ENCODE results near the gene ERV3-1. TPM values are rescaled to one million over a fixed set of nuclear protein-coding genes. Genes with fewer than 3 reads are reported as not detected.
"Not testable (repeated sequence)": the region's sequence is repeated elsewhere in the genome, so short reads cannot be mapped to it uniquely, and the experiment has no call there.

The ERV3-1 gene
- total RNA-seq, 2 experiments from 2014 or later: 16.6 to 17.2 TPM

DNA sequence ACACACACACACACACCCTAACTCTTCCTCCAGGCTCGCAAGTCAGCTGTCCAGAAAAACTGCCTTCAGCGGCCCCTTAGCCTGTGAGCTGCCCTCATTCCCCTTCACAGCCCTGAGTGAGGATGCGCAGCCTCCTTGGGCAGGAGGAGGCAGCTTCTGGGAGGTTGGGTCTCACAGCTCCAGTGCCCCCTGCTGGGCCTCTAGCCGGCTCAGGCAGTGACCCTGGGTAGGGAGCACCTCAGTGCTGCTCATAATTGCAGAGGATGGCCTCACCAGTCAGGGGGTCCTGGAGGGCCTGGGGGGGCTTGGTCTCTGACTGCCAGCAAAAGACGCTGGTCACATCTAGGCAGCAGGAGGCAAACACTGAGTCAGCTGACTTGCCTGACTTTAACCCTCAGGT lies 59.7 kb downstream of the ERV3-1 start:
- TF ChIP-seq, protein P1, sequence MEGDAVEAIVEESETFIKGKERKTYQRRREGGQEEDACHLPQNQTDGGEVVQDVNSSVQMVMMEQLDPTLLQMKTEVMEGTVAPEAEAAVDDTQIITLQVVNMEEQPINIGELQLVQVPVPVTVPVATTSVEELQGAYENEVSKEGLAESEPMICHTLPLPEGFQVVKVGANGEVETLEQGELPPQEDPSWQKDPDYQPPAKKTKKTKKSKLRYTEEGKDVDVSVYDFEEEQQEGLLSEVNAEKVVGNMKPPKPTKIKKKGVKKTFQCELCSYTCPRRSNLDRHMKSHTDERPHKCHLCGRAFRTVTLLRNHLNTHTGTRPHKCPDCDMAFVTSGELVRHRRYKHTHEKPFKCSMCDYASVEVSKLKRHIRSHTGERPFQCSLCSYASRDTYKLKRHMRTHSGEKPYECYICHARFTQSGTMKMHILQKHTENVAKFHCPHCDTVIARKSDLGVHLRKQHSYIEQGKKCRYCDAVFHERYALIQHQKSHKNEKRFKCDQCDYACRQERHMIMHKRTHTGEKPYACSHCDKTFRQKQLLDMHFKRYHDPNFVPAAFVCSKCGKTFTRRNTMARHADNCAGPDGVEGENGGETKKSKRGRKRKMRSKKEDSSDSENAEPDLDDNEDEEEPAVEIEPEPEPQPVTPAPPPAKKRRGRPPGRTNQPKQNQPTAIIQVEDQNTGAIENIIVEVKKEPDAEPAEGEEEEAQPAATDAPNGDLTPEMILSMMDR (IDR thresholded peaks at IDR 0.05): no peak
- Histone ChIP-seq H3K27ac (ENCODE audit: low read depth in 1 of 2, low read length in 2 of 2) (no peak overlapping the region), H3K9me3 (ENCODE audit: control insufficient read depth in 1 of 2, insufficient read depth in 1 of 2, low read length in 2 of 2) (peaks cover 0 to 24% of the 10 kb centered on the region in 2 experiments), H3K4me3 (ENCODE audit: low read length) (no peak overlapping the region), H3K27me3 (ENCODE audit: control insufficient read depth in 1 of 2, insufficient read depth in 2 of 2, low read length in 2 of 2) (peaks cover 42 to 56% of the 10 kb centered on the region in 2 experiments), H3K4me1 (ENCODE audit: insufficient read depth, low read length) (peaks cover 13% of the 10 kb centered on the region), H3K36me3 (ENCODE audit: insufficient read depth, low read length) (no peaks in the 10 kb centered on the region)
- H3K27ac Mint-ChIP-seq: no peak overlapping the region
- no peaks in the 10 kb centered on the region for H3K9me3 Mint-ChIP-seq
- peaks cover 65% of the 10 kb centered on the region for H3K27me3 Mint-ChIP-seq
- intact Hi-C loops (cut with DNase I, micrococcal nuclease): no loop called here
- peaks cover 5% of the 10 kb centered on the region for H3K4me1 Mint-ChIP-seq (ENCODE audit: low read depth)
- ATAC-seq (ENCODE audit: poor library complexity): no peak
- H3K36me3 Mint-ChIP-seq (ENCODE audit: low read depth): no peaks in the 10 kb centered on the region
- ChIA-PET CTCF (no interaction called here), POLR2A (no interaction called here)
- peak in 4 of 14 experiments; percentile 10 to 29 (median 13) for DNase-seq
- no peak overlapping the region for H3K4me3 Mint-ChIP-seq

DNA sequence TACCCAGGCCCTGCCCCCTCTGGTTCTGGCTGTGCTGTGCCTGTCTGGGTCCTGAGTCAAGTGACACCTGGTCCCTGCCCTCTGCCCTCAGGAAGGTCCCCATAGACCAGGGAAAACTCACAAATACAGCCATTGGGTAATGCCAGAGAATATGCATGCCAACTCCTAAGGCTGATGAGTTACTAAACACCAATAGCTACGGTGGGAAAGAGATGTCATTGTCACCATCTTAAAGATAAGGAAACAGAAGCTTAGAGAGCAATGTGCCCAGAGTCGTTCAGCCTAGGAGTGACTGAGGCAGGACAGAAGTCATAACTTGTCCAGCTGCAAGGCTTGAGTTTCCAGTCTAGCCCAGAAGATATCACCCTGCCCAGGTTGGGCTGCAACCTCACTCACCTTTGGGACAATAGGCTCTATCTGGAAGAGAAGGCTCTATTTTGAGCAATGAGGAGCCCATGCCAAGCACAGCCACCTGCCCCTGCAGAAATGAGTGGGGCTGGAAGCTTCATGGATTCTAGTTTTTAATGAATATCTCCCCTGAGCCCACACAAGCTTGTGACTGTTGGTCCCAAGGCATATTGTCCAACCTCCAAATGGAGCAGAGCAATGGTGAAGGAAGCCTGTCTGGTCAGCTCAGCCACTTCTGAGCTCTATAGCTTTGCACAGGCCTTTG lies 60.8 kb downstream of the ERV3-1 start:
- H3K4me3 Mint-ChIP-seq: no peak overlapping the region
- H3K27ac Mint-ChIP-seq: no peak overlapping the region
- DNase-seq (no peak), ATAC-seq (ENCODE audit: poor library complexity) (no peak)
- no peaks in the 10 kb centered on the region for H3K9me3 Mint-ChIP-seq
- H3K4me1 Mint-ChIP-seq (ENCODE audit: low read depth): peaks cover 5% of the 10 kb centered on the region
- H3K36me3 Mint-ChIP-seq (ENCODE audit: low read depth): no peaks in the 10 kb centered on the region
- intact Hi-C loops (cut with DNase I, micrococcal nuclease): no loop called here
- Histone ChIP-seq H3K27ac (ENCODE audit: low read depth in 1 of 2, low read length in 2 of 2) (no peak overlapping the region), H3K4me3 (ENCODE audit: low read length) (no peak overlapping the region), H3K27me3 (ENCODE audit: control insufficient read depth in 1 of 2, insufficient read depth in 2 of 2, low read length in 2 of 2) (peaks cover 38 to 56% of the 10 kb centered on the region in 2 experiments), H3K36me3 (ENCODE audit: insufficient read depth, low read length) (no peaks in the 10 kb centered on the region), H3K4me1 (ENCODE audit: insufficient read depth, low read length) (peaks cover 13% of the 10 kb centered on the region), H3K9me3 (ENCODE audit: control insufficient read depth in 1 of 2, insufficient read depth in 1 of 2, low read length in 2 of 2) (peaks cover 0 to 24% of the 10 kb centered on the region in 2 experiments)
- CTCF ChIA-PET: no interaction called here
- H3K27me3 Mint-ChIP-seq: peaks cover 58% of the 10 kb centered on the region
- POLR2A ChIA-PET: no interaction called here
- TF ChIP-seq, protein P1 (IDR thresholded peaks at IDR 0.05): no peak

DNA sequence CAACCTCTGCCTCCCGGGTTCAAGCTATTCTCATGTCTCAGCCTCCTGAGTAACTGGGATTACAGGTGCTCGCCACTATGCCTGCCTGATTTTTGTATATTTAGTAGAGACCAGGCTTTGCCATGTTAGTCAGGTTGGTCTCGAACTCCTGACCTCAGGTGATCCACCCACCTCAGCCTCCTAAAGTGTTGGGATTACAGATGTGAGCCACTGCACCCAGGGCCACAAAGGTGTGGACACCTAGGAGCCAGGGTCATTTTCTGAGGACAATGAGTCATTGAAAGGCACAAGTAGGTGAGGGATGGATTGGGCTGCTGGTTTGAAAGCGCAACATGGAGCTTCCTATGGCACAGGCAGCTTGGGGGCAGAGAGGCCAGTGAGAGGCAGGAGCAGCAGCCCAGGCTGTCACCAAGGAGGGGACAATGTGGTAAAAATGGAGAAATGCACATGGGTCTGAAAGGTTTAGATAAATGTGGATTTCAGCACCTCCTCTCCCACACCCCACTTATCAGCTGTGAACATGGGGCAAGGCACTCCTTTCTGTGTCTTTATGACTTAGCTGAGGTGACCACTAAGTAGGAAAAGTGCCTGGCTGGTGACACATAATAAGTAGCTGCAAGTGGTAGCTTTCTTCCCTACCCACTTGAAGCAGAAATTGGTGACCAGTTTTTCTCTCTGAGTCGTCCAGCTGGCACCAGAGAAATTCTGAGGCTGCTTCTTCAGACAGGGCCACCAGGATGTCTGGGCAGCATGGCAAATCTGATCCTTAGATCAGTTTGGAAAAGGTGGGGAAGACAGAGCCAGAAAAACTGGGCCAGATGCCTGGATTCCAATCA lies 61.6 kb downstream of the ERV3-1 start:
- DNase-seq; CTCF ChIA-PET; H3K36me3 ChIP-seq (ENCODE audit: insufficient read depth, low read length); H3K9me3 Mint-ChIP-seq; H3K27ac ChIP-seq (ENCODE audit: low read depth in 1 of 2, low read length in 2 of 2); H3K36me3 Mint-ChIP-seq (ENCODE audit: low read depth); intact Hi-C loops (cut with DNase I, micrococcal nuclease); POLR2A ChIA-PET; H3K4me3 Mint-ChIP-seq; H3K27ac Mint-ChIP-seq; H3K4me3 ChIP-seq (ENCODE audit: low read length); ATAC-seq (ENCODE audit: poor library complexity); H3K4me1 Mint-ChIP-seq (ENCODE audit: low read depth): not testable (repeated sequence)
- Histone ChIP-seq H3K27me3 (ENCODE audit: control insufficient read depth in 1 of 2, insufficient read depth in 2 of 2, low read length in 2 of 2) (peaks cover 38 to 54% of the 10 kb centered on the region in 2 experiments), H3K4me1 (ENCODE audit: insufficient read depth, low read length) (peaks cover 13% of the 10 kb centered on the region), H3K9me3 (ENCODE audit: control insufficient read depth in 1 of 2, insufficient read depth in 1 of 2, low read length in 2 of 2) (peaks cover 0 to 26% of the 10 kb centered on the region in 2 experiments)
- H3K27me3 Mint-ChIP-seq: peaks cover 51% of the 10 kb centered on the region

Other genes with a start within 250 kb of the ERV3-1 start
- gene ZNF138, start 212.3 kb downstream of the ERV3-1 start, total RNA-seq: 1 to 10 TPM; 5.6 to 7.3 TPM
- 1 to 10 TPM; 6.8 TPM for gene ZNF273, start 103.4 kb downstream of the ERV3-1 start, total RNA-seq
- 1 to 10 TPM; 1.9 to 2.2 TPM for gene ZNF117, start 15.7 kb downstream of the ERV3-1 start, total RNA-seq

Data from CD4-positive, alpha-beta T cell (primary cell).